H1 (cell line): ENCODE results near the gene GRAMD4. TPM values are rescaled to one million over a fixed set of nuclear protein-coding genes. Genes with fewer than 3 reads are reported as not detected.

Source experiments
- CTCF ChIA-PET: fragments of 300-600 bp; sonication (Branson Sonifier 250); formaldehyde crosslinking; loops from one replicate; lab custom pipeline; 2021; ENCODE audit not compliant: partially characterized antibody; lab: Charles Lee
- POLR2A ChIA-PET: fragments of 300-600 bp; sonication (Branson Sonifier 250); formaldehyde crosslinking; loops from one replicate; lab custom pipeline; 2021; ENCODE audit warnings: inconsistent platforms; ENCODE audit not compliant: partially characterized antibody; lab: Charles Lee
- DNase-seq, 2 experiments: peaks; one replicate each; pipeline versions ENCODE4 v3.0.0 to v3.0.0-alpha.2; 2010 to 2022; ENCODE audit warnings: low spot score in 2 of 2, low read depth in 1 of 2, mixed read lengths in 1 of 2
- FAIRE-seq: peaks from 2 replicates; lab custom pipeline; 2011; peaks lifted over from hg19 to GRCh38; lab: Jason Lieb, UNC
- H2AFZ ChIP-seq: 2 replicates; pipeline ENCODE4 v1.8.1; 2012; ENCODE audit warnings: low read length, inconsistent platforms
- H2AK5ac ChIP-seq: 2 replicates; pipeline ENCODE4 v1.6.1; 2013; ENCODE audit warnings: low read depth, low read length
- H2BK120ac ChIP-seq: replicated peaks from 2 replicates; pipeline ENCODE3; 2013; ENCODE audit warnings: low read depth, low read length, inconsistent platforms
- H2BK12ac ChIP-seq: 2 replicates; pipeline ENCODE4 v1.6.1; 2013; ENCODE audit warnings: low read depth, low read length
- H2BK15ac ChIP-seq: 2 replicates; pipeline ENCODE4 v1.6.1; 2013; ENCODE audit warnings: low read length
- H2BK20ac ChIP-seq: 2 replicates; pipeline ENCODE4 v1.6.1; 2013; ENCODE audit warnings: low read length
- H2BK5ac ChIP-seq: 2 replicates; pipeline ENCODE4 v1.6.1; 2013; ENCODE audit warnings: low read depth, low read length
- H3K14ac ChIP-seq: 2 replicates; pipeline ENCODE4 v1.6.1; 2013; ENCODE audit warnings: inconsistent platforms; ENCODE audit not compliant: insufficient read length
- H3K18ac ChIP-seq: 2 replicates; pipeline ENCODE4 v1.6.1; 2013; ENCODE audit warnings: low read length; ENCODE audit errors: extremely low read depth
- H3K23ac ChIP-seq: 2 replicates; pipeline ENCODE4 v1.6.1; 2013; ENCODE audit warnings: inconsistent platforms; ENCODE audit not compliant: insufficient read length
- H3K23me2 ChIP-seq: 2 replicates; pipeline ENCODE4 v1.6.1; 2013; ENCODE audit warnings: low read depth, low read length
- H3K27ac ChIP-seq: 2 replicates; pipeline ENCODE4 v1.6.1; 2011; ENCODE audit warnings: low read depth, low read length, inconsistent platforms
- H3K27me3 ChIP-seq, 4 experiments: replicated peaks in 1 of 4; 1 replicate in 1 of 4; 2 replicates in 3 of 4; pipeline versions ENCODE4 v1.6.1 to v1.8.1; 2011 to 2013; ENCODE audit warnings: low read length in 3 of 4, mild to moderate bottlenecking in 3 of 4, inconsistent platforms in 2 of 4, mixed read lengths in 2 of 4, moderate library complexity in 1 of 4; ENCODE audit not compliant: control insufficient read depth in 3 of 4, insufficient read depth in 3 of 4; ENCODE audit errors: extremely low read depth in 1 of 4
- H3K36me3 ChIP-seq, 4 experiments: 2 replicates each; pipeline versions ENCODE4 v1.6.1 to v1.8.1; 2011 to 2013; ENCODE audit warnings: mild to moderate bottlenecking in 4 of 4, low read length in 3 of 4, moderate library complexity in 2 of 4, control low read depth in 1 of 4, inconsistent platforms in 1 of 4; ENCODE audit not compliant: insufficient read depth in 4 of 4, control insufficient read depth in 2 of 4
- H3K4ac ChIP-seq: replicated peaks from 2 replicates; pipeline ENCODE3; 2013; ENCODE audit warnings: low read length, low read depth, mixed read lengths, inconsistent platforms; ENCODE audit not compliant: insufficient read length
- H3K4me1 ChIP-seq, 4 experiments: replicated peaks in 1 of 4; 1 replicate in 1 of 4; 2 replicates in 3 of 4; pipeline versions ENCODE4 v1.6.1 to v1.8.1; 2011 to 2013; ENCODE audit warnings: low read length in 3 of 4, inconsistent platforms in 2 of 4, mixed read lengths in 1 of 4; ENCODE audit not compliant: insufficient read depth in 4 of 4, control insufficient read depth in 3 of 4
- H3K4me2 ChIP-seq, 2 experiments: 2 replicates each; pipeline versions ENCODE4 v1.6.1 to v1.8.1; 2011 to 2013; ENCODE audit warnings: low read depth in 2 of 2, low read length in 2 of 2, control low read depth in 1 of 2, inconsistent platforms in 1 of 2, mild to moderate bottlenecking in 1 of 2; ENCODE audit not compliant: insufficient read depth in 1 of 2
- H3K4me3 ChIP-seq, 4 experiments: fragments of 200-600, 300-600 bp in 1 of 4; sonication (generic), shearing (Covaris generic), sonication (Bioruptor Twin) in 1 of 4; 2 replicates each; pipeline versions ENCODE4 v1.5.1 to v1.8.1; 2011 to 2016; ENCODE audit warnings: low read length in 4 of 4, low read depth in 3 of 4, control low read depth in 2 of 4, inconsistent platforms in 2 of 4, mild to moderate bottlenecking in 2 of 4, mixed read lengths in 1 of 4, moderate library complexity in 1 of 4; ENCODE audit not compliant: insufficient read depth in 2 of 4; ENCODE audit errors: extremely low read depth in 1 of 4
- H3K56ac ChIP-seq: replicated peaks from 2 replicates; pipeline ENCODE3; 2013; ENCODE audit warnings: low read depth, mild to moderate bottlenecking, mixed read lengths, low read length, inconsistent platforms; ENCODE audit not compliant: insufficient read length
- H3K79me1 ChIP-seq: 2 replicates; pipeline ENCODE4 v1.6.1; 2013; ENCODE audit warnings: low read depth, low read length, control low read depth
- H3K79me2 ChIP-seq, 2 experiments: 2 replicates each; pipeline versions ENCODE4 v1.6.1 to v1.8.1; 2012 to 2013; ENCODE audit warnings: low read length in 2 of 2, mild to moderate bottlenecking in 2 of 2, inconsistent platforms in 1 of 2; ENCODE audit not compliant: insufficient read depth in 2 of 2, control insufficient read depth in 1 of 2
- H3K9ac ChIP-seq, 4 experiments: replicated peaks in 1 of 4; 1 replicate in 1 of 4; 2 replicates in 3 of 4; pipeline versions ENCODE4 v1.6.1 to v1.8.1; 2011 to 2013; ENCODE audit warnings: low read depth in 3 of 4, low read length in 3 of 4, control low read depth in 2 of 4, mild to moderate bottlenecking in 2 of 4, moderate library complexity in 2 of 4, inconsistent platforms in 1 of 4; ENCODE audit errors: extremely low read depth in 1 of 4
- H3K9me3 ChIP-seq, 2 experiments: 2 replicates each; pipeline versions ENCODE4 v1.6.1 to v1.8.1; 2012 to 2013; ENCODE audit warnings: mild to moderate bottlenecking in 2 of 2, moderate library complexity in 2 of 2, control low read depth in 1 of 2, inconsistent platforms in 1 of 2, low read depth in 1 of 2, low read length in 1 of 2, mixed read lengths in 1 of 2; ENCODE audit not compliant: insufficient read depth in 2 of 2
- H4K20me1 ChIP-seq, 2 experiments: replicated peaks in 1 of 2; 2 replicates each; pipeline versions ENCODE3 to v1.8.1; 2011 to 2013; ENCODE audit warnings: inconsistent platforms in 2 of 2, low read length in 2 of 2, mild to moderate bottlenecking in 1 of 2; ENCODE audit not compliant: insufficient read depth in 2 of 2, control insufficient read depth in 1 of 2
- H4K5ac ChIP-seq: 2 replicates; pipeline ENCODE4 v1.6.1; 2013; ENCODE audit warnings: low read length, low read depth, mixed read lengths, inconsistent platforms; ENCODE audit not compliant: insufficient read length
- H4K8ac ChIP-seq: 2 replicates; pipeline ENCODE4 v1.8.0; 2013; ENCODE audit warnings: mild to moderate bottlenecking, moderate library complexity, low read length, inconsistent platforms; ENCODE audit not compliant: insufficient read depth; ENCODE audit errors: extremely low read depth
- H4K91ac ChIP-seq: replicated peaks from 2 replicates; pipeline ENCODE3; 2013; ENCODE audit warnings: low read length, mixed read lengths, inconsistent platforms; ENCODE audit not compliant: insufficient read length
- CHD2 ChIP-seq: IDR thresholded peaks from 2 replicates; pipeline ENCODE4 v1.6.1; 2012; ENCODE audit warnings: low read length, improper control_type of control experiment
- WGBS, 2 experiments: shearing (Covaris generic) in 1 of 2; methylation state at CpG; one replicate each; pipeline versions ENCODE4 v1.1.6 to v1.1.7; 2013 to 2015; ENCODE audit warnings: low lambda C conversion rate in 2 of 2, mixed read lengths in 2 of 2, inconsistent platforms in 1 of 2, low coverage in 1 of 2, missing lambda C conversion rate in 1 of 2; ENCODE audit not compliant: insufficient replicate concordance in 2 of 2, insufficient coverage in 1 of 2, insufficient read length in 1 of 2; ENCODE audit errors: extremely low coverage in 1 of 2, missing lambda C conversion rate in 1 of 2; 5-methylcytosine and 5-hydroxymethylcytosine counted together
- polyA plus RNA-seq, 7 experiments: library from polyadenylated mRNA; depleted of rRNA in 3 of 7; stranded (reverse) in 5 of 7; unstranded in 2 of 7; fragments of >200 nt in 5 of 7; fragments of 200-250 nt in 2 of 7; gene quantifications; 1 replicate in 5 of 7; 2 replicates in 1 of 7; 4 replicates in 1 of 7; pipeline versions ENCODE4 v1.2.1 to v1.2.3, GENCODE V29; 2011 to 2013; ENCODE audit warnings: missing spikeins in 2 of 7, mixed read lengths in 2 of 7
- total RNA-seq: library from RNA; stranded (reverse); fragmentation: NEBNext Ultra II Directional; extraction: Animal tissue kit (Norgen Biotek cat#: 25700); gene quantifications from 2 replicates; pipeline ENCODE4 v1.2.1, GENCODE V29; 2021
- TF ChIP-seq, protein P1 (sequence below): IDR thresholded peaks from 2 replicates; pipeline ENCODE4 v1.6.1; 2012; ENCODE audit warnings: inconsistent platforms

Gene GRAMD4
- total and polyA plus RNA-seq, 2 of the 8 experiments (the other 6 are each of a cell fraction or from before 2014, with no cell fraction given) = 7.9 to 25.6 TPM

DNA sequence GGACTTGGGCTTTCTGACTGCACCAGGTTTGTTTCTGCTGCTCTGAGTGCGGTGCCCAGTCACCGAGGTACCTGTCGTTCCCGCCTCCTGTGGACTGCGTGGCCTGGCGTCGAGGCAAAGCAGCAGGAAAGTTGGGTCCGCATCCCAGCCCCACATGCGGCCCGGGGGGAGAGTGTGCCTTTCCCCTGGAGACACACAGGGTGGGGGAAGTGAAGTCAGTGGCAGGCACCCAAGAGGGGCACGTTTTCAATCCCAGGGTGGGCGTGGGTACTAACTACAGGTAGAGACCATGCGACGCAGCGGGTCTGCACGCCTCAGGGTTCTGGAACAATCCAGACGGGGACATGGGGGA lies 25.3 kb upstream of the GRAMD4 start:
- Histone ChIP-seq H3K36me3 (no peaks in the 10 kb centered on the region), H2BK120ac (no peak overlapping the region), H2AK5ac (no peak overlapping the region), H4K20me1 (peaks cover 0 to 3% of the 10 kb centered on the region in 2 experiments), H2BK15ac (no peak overlapping the region), H3K4me1 (peaks cover 0 to 7% (median 3%) of the 10 kb centered on the region in 4 experiments; a peak in 3 of 7 replicates), H3K14ac (no peak overlapping the region)
- no peak for DNase-seq
- TF ChIP-seq, protein P1, sequence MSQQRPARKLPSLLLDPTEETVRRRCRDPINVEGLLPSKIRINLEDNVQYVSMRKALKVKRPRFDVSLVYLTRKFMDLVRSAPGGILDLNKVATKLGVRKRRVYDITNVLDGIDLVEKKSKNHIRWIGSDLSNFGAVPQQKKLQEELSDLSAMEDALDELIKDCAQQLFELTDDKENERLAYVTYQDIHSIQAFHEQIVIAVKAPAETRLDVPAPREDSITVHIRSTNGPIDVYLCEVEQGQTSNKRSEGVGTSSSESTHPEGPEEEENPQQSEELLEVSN = peak; percentile 27; the same call in 1 of the 2 replicates
- TF ChIP-seq CHD2 = no peak
- TF ChIP-seq, all 59 proteins: peak for 1
- no peak overlapping the region for H2AFZ ChIP-seq
- no peak overlapping the region for H4K91ac ChIP-seq
- H3K23ac ChIP-seq = no peak overlapping the region
- H3K4ac ChIP-seq = no peak overlapping the region
- no peak overlapping the region for H3K4me2 ChIP-seq
- 0 out of 2 replicates have a peak, but pooled peaks cover 1% of the 10 kb centered on the region for H3K23me2 ChIP-seq
- ChIA-PET CTCF (interaction anchor here (1.3 kb wide), 1 partner anchor 75 kb away, joined by 3 read pairs; no protein-coding TSS in a partner anchor), POLR2A (interaction anchor here (0.6 kb wide), 1 partner anchor 27 kb away, joined by 3 read pairs; no protein-coding TSS in a partner anchor)
- no peaks in the 10 kb centered on the region for H3K79me2 ChIP-seq
- no peak overlapping the region for H2BK20ac ChIP-seq
- no peak for FAIRE-seq
- no peak overlapping the region for H2BK5ac ChIP-seq
- WGBS, 2 experiments = 89% methylated on average over 17 of the region's 17 CpGs; no CpG with 5 or more reads in 1 of the 2 experiments
- H4K5ac ChIP-seq = no peak overlapping the region
- H4K8ac ChIP-seq = no peak overlapping the region
- H3K9ac ChIP-seq = no peak overlapping the region
- no peak overlapping the region for H3K18ac ChIP-seq
- no peak overlapping the region for H3K27ac ChIP-seq
- H3K4me3 ChIP-seq = no peak overlapping the region
- no peaks in the 10 kb centered on the region for H3K9me3 ChIP-seq
- peaks cover 2% of the 10 kb centered on the region; the same call in 1 of the 2 replicates for H3K79me1 ChIP-seq
- no peak overlapping the region for H3K56ac ChIP-seq
- no peaks in the 10 kb centered on the region for H3K27me3 ChIP-seq
- no peak overlapping the region for H2BK12ac ChIP-seq
